Colonic mucosa (tissue), 4 donors: ENCODE data around the gene CD82. TPM values are rescaled to one million over a fixed set of nuclear protein-coding genes. Genes with fewer than 3 reads are reported as not detected.

Experiments used
- DNase-seq: peaks from one replicate; pipeline ENCODE4 v3.0.0-alpha.2; 2020
- H3K27ac ChIP-seq: fragments of 200-600 bp; one replicate; pipeline ENCODE4 v1.8.0; 2021
- H3K27me3 ChIP-seq: fragments of 200-600 bp; one replicate; pipeline ENCODE4 v1.8.0; 2021
- H3K36me3 ChIP-seq: fragments of 200-600 bp; one replicate; pipeline ENCODE4 v1.8.0; 2021
- H3K4me1 ChIP-seq: fragments of 200-600 bp; one replicate; pipeline ENCODE4 v1.8.0; 2021; ENCODE audit warnings: mild to moderate bottlenecking
- H3K4me3 ChIP-seq: fragments of 200-600 bp; one replicate; pipeline ENCODE4 v1.8.0; 2021
- H3K9ac ChIP-seq, 2 donors: one replicate each; pipeline ENCODE4 v1.7.0; 2013; ENCODE audit warnings: control low read depth in 2 of 2, low read depth in 2 of 2, low read length in 2 of 2
- H3K9me3 ChIP-seq: fragments of 200-600 bp; one replicate; pipeline ENCODE4 v1.8.0; 2021
- intact Hi-C: fragments of 100-400 bp; cut with DNase I; formaldehyde crosslinking; loops from one replicate; pipeline ENCODE4 v1.14.1; 2022
- total RNA-seq, 2 donors: library from RNA; stranded (reverse); fragmentation: NEBNext Ultra II Directional in 1 of 2; extraction: Animal tissue kit (Norgen Biotek cat#: 25700) in 1 of 2; gene quantifications; one replicate each; pipeline ENCODE4 v1.2.1, GENCODE V29; 2021
- TF ChIP-seq, protein P1 (sequence below): fragments of 200-600 bp; IDR thresholded peaks from one replicate; pipeline ENCODE4 v1.8.0; 2022; ENCODE audit warnings: antibody characterized with exemption, mild to moderate bottlenecking
- donor health status: healthy.
- donor health status: DM: no; HTN: no; CAD: no.
- donor health status: DM: no; HTN: no; CAD: no.

Gene CD82
- total RNA-seq, 2 donors from 2014 or later: 36.2 to 41.6 TPM

DNA sequence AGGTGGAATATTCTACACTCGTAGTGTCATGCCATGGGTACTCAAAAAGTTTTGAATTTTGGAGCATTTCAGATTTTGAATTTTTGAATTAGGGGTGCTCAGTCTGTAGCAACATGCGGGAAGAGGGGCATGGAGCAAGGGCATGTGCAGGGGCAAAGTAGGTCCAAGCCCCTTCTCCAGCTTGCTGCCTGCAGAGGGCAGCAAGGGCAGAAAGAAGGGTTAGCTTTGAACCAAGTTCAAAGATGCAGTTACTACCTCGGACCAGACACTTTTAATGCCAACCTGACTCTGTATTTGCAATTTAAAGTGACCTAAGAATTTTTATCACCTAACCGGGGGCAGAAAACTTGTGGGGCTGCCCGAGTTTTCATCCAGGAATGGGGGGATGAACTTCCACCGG, 68.2 kb downstream of the CD82 start:
- intact Hi-C loops: no loop called here
- H3K27ac ChIP-seq: no peak overlapping the region

DNA sequence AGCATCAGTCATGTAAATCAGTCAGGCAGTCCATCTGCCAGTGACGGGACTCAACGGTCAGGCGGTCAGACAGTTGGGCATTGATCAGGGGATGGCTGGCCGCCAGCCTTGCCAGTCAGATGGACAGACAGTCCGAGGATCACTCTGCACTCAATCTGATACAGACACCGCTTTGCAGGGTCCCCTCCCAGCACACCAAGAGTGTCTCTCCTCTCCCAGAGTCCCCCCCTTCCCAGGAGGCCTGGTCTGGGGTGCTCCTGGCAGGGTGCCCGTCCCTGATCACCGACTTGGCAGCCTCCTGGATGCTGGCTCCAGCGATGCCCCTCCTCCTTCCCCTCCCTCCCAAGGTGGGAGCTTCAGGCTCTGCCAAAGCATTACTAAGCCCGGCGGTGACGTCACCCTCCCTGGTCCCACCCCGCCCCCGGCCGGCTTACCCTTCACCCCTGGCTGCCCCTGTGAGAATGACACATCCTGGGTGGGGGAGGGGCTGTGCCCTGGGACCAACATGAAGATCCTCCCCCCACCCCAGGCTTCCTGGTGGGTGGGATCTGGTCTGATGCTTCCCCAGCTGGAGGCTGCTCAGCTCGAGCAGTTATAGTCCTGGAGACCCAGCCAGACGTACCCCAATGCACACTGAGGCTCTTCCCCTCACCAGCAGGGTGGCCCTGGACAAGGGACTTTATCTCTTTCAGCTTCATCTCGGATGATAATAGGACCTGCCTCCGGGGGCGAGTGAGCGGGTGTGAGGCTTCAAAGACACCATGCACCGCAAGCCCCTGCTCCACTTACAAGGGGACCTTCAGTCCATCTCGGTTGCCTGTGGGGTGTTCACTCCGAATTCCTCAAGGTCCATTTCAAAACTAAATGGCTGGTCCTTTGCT, 69.2 kb downstream of the CD82 start:
- no peak overlapping the region for H3K4me3 ChIP-seq
- H3K27ac ChIP-seq: no peak overlapping the region
- H3K9ac ChIP-seq: no peak overlapping the region
- no peak for DNase-seq
- H3K27me3 ChIP-seq: no peaks in the 10 kb centered on the region
- no peaks in the 10 kb centered on the region for H3K9me3 ChIP-seq
- H3K36me3 ChIP-seq: no peaks in the 10 kb centered on the region
- intact Hi-C loops: no loop called here
- no peaks in the 10 kb centered on the region for H3K4me1 ChIP-seq
- TF ChIP-seq, protein P1, sequence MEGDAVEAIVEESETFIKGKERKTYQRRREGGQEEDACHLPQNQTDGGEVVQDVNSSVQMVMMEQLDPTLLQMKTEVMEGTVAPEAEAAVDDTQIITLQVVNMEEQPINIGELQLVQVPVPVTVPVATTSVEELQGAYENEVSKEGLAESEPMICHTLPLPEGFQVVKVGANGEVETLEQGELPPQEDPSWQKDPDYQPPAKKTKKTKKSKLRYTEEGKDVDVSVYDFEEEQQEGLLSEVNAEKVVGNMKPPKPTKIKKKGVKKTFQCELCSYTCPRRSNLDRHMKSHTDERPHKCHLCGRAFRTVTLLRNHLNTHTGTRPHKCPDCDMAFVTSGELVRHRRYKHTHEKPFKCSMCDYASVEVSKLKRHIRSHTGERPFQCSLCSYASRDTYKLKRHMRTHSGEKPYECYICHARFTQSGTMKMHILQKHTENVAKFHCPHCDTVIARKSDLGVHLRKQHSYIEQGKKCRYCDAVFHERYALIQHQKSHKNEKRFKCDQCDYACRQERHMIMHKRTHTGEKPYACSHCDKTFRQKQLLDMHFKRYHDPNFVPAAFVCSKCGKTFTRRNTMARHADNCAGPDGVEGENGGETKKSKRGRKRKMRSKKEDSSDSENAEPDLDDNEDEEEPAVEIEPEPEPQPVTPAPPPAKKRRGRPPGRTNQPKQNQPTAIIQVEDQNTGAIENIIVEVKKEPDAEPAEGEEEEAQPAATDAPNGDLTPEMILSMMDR: no peak

More for the DNA sequence above, 68.2 kb downstream of the CD82 start:
- no peaks in the 10 kb centered on the region for H3K27me3 ChIP-seq
- no peaks in the 10 kb centered on the region for H3K4me1 ChIP-seq
- H3K36me3 ChIP-seq: no peaks in the 10 kb centered on the region
- H3K9ac ChIP-seq: no peak overlapping the region
- H3K9me3 ChIP-seq: no peaks in the 10 kb centered on the region
- TF ChIP-seq, protein P1: no peak
- H3K4me3 ChIP-seq: no peak overlapping the region
- no peak for DNase-seq

DNA sequence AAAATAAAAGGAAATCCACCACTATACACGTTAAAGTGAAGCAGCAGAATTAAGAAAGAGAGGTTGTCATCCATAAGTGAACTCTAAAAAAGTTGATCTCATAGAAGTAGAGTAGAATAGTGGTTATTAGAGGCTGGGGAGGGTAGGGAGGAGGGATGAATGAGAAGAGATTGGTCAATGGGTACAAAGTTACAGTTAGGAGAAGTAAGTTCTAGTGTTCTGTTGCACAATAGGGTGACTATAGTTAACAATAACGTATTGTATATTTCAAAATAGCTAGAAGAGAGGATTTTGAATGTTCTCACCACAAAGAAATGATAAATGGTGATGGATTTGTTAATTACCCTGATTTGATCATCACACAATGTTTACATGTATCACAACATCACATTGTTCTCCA, 72.0 kb downstream of the CD82 start:
- no peak overlapping the region for H3K4me3 ChIP-seq
- H3K4me1 ChIP-seq: no peaks in the 10 kb centered on the region
- H3K9me3 ChIP-seq: no peaks in the 10 kb centered on the region
- DNase-seq: no peak
- intact Hi-C loops: no loop called here
- H3K9ac ChIP-seq: no peak overlapping the region
- H3K27ac ChIP-seq: no peak overlapping the region
- H3K36me3 ChIP-seq: no peaks in the 10 kb centered on the region
- TF ChIP-seq, protein P1: no peak
- H3K27me3 ChIP-seq: no peaks in the 10 kb centered on the region

DNA sequence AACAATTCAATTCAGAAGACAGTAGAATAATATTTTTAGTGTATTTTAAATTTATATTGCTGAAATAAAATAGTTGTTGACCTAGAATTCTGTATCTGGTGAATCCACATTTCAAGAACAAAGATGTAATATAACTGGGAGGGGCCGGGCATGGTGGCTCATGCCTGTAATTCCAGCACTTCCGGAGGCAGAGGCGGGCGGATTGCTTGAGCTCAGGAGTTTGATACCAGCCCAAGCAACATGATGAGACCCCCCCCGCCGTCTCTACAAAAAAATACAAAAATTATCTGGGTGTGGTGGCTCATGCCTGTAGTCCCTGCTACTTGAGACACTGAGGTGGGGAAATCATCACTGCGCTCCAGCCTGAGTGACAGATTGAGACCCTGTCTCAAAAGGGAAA, 72.6 kb downstream of the CD82 start:
- no peak for DNase-seq
- H3K9ac ChIP-seq: no peak overlapping the region
- no peaks in the 10 kb centered on the region for H3K9me3 ChIP-seq
- intact Hi-C loops: no loop called here
- no peak overlapping the region for H3K4me3 ChIP-seq
- no peaks in the 10 kb centered on the region for H3K27me3 ChIP-seq
- TF ChIP-seq, protein P1: no peak
- H3K27ac ChIP-seq: no peak overlapping the region
- no peaks in the 10 kb centered on the region for H3K4me1 ChIP-seq
- H3K36me3 ChIP-seq: no peaks in the 10 kb centered on the region

DNA sequence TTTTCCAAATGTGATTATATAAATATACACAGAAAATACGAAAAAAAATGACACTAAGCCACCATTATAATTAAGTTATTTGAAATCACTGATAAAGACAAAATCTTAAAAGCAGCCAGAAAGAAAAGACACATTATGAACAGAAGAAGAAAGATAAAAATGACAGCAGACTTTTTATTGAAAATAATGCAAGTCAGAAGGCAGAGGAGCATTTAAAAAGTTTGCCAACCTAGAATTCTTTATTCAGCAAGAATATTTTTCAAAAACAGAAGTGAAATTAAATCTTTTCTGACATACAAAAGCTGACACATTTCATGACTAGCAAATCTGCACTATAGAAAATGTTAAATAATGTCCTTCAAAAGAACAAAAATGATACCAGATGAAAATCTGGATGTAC, 77.8 kb downstream of the CD82 start:
- Histone ChIP-seq H3K9me3 (no peaks in the 10 kb centered on the region), H3K4me3 (no peak overlapping the region), H3K27ac (no peak overlapping the region), H3K4me1 (no peaks in the 10 kb centered on the region), H3K9ac (no peak overlapping the region), H3K36me3 (no peaks in the 10 kb centered on the region), H3K27me3 (no peaks in the 10 kb centered on the region)
- intact Hi-C loops: no loop called here
- no peak for DNase-seq
- TF ChIP-seq, protein P1: no peak
